Activated CD4-positive, alpha-beta T cell treated with anti-CD3 and anti-CD28 coated beads, Interleukin-2, Interleukin-4, amounts not matched to agents 100 ng/mL and 50 ng/mL, durations not matched to agents 16 hours and 8 hours (primary cell): ENCODE data around the gene RC3H2.

Source experiments
- DNase-seq: peaks from one replicate; pipeline ENCODE4 v3.0.0-alpha.2; 2020; ENCODE audit warnings: low spot score

The RC3H2 gene

GRCh38 chr9:122808141-122808540 lies 97.0 kb downstream of the RC3H2 start:
- peak; percentile 23 for DNase-seq

- peak; percentile 81 for DNase-seq
Measured at GRCh38 chr9:122807271-122807900, 97.8 kb downstream of the RC3H2 start.

- peak; percentile 40 for DNase-seq
Measured at GRCh38 chr9:122806661-122807060, 98.5 kb downstream of the RC3H2 start.

DNA sequence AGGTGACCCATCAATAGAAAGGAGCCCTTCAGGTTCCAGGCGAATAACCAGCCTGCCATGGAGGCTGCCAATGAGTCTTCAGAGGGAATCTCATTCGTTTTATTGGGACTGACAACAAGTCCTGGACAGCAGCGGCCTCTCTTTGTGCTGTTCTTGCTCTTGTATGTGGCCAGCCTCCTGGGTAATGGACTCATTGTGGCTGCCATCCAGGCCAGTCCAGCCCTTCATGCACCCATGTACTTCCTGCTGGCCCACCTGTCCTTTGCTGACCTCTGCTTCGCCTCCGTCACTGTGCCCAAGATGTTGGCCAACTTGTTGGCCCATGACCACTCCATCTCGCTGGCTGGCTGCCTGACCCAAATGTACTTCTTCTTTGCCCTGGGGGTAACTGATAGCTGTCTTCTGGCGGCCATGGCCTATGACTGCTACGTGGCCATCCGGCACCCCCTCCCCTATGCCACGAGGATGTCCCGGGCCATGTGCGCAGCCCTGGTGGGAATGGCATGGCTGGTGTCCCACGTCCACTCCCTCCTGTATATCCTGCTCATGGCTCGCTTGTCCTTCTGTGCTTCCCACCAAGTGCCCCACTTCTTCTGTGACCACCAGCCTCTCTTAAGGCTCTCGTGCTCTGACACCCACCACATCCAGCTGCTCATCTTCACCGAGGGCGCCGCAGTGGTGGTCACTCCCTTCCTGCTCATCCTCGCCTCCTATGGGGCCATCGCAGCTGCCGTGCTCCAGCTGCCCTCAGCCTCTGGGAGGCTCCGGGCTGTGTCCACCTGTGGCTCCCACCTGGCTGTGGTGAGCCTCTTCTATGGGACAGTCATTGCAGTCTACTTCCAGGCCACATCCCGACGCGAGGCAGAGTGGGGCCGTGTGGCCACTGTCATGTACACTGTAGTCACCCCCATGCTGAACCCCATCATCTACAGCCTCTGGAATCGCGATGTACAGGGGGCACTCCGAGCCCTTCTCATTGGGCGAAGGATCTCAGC lies 104.8 kb downstream of the RC3H2 start, which contains the start of gene OR1K1:
TSS of gene OR1K1 (plus strand) at position 58 of the 995 bp plus-strand sequence. CDS start at position 58, 0 bp downstream.
- DNase-seq: no peak

- DNase-seq: no peak
Measured at GRCh38 chr9:122797316-122798063, 107.7 kb downstream of the RC3H2 start.
